HEK293 (cell line): ENCODE measurements around the gene CEP68.

Source experiments
- CTCF ChIA-PET: fragments of 350-600 bp; formaldehyde crosslinking; extraction: SDS; loops from one replicate; lab custom pipeline; 2021; ENCODE audit warnings: antibody characterized with exemption; lab: Yijun Ruan, JAX
- POLR2A ChIA-PET: fragments of 300-600 bp; formaldehyde crosslinking; extraction: SDS; loops from one replicate; lab custom pipeline; 2020; ENCODE audit warnings: antibody characterized with exemption, inconsistent platforms; lab: Yijun Ruan, JAX
- H3K27ac ChIP-seq: fragments of 200-500 bp; sonication (Bioruptor generic); 2 replicates; pipeline ENCODE4 v1.5.1; 2014; ENCODE audit warnings: low read depth, low read length, control low read depth, inconsistent platforms; ENCODE audit errors: extremely low read depth
- H3K36me3 ChIP-seq, 2 experiments: fragments of 200-500 bp in 1 of 2; sonication (Bioruptor generic) in 1 of 2; 1 replicate in 1 of 2; 2 replicates in 1 of 2; pipeline ENCODE4 v1.5.1; 2014 to 2017; ENCODE audit warnings: inconsistent platforms in 2 of 2, low read length in 2 of 2; ENCODE audit not compliant: control insufficient read depth in 2 of 2, insufficient read depth in 1 of 2
- H3K4me1 ChIP-seq: fragments of 200-500 bp; sonication (Bioruptor generic); 2 replicates; pipeline ENCODE4 v1.5.1; 2014; ENCODE audit warnings: mild to moderate bottlenecking, low read length, inconsistent platforms; ENCODE audit not compliant: control insufficient read depth, insufficient read depth
- H3K4me3 ChIP-seq: 2 replicates; pipeline ENCODE4 v1.5.1; 2011; ENCODE audit warnings: low read depth, mild to moderate bottlenecking, control low read depth, low read length, moderate library complexity
- H3K9me3 ChIP-seq: fragments of 200-500 bp; sonication (Bioruptor generic); 2 replicates; pipeline ENCODE4 v1.5.1; 2014; ENCODE audit warnings: low read depth, low read length, inconsistent platforms; ENCODE audit not compliant: control insufficient read depth, insufficient read depth
- BCL11B ChIP-seq: fragments of 450-650 bp; formaldehyde crosslinking; IDR thresholded peaks from 2 replicates; pipeline ENCODE4 v1.5.1; 2016; ENCODE audit warnings: low read depth, missing biosample characterization, missing genetic modification characterization
- BCL6B ChIP-seq: fragments of 450-650 bp; formaldehyde crosslinking; IDR thresholded peaks from 2 replicates; pipeline ENCODE4 v1.5.1; 2017; ENCODE audit warnings: missing biosample characterization, missing genetic modification characterization
- HIC1 ChIP-seq: fragments of 450-650 bp; formaldehyde crosslinking; IDR thresholded peaks from 2 replicates; pipeline ENCODE4 v1.5.1; 2016; ENCODE audit warnings: missing biosample characterization, missing genetic modification characterization
- PRDM10 ChIP-seq: fragments of 450-650 bp; formaldehyde crosslinking; IDR thresholded peaks from 2 replicates; pipeline ENCODE4 v1.5.1; 2016; ENCODE audit warnings: missing biosample characterization, missing genetic modification characterization
- PRDM6 ChIP-seq: fragments of 450-650 bp; formaldehyde crosslinking; IDR thresholded peaks from 2 replicates; pipeline ENCODE4 v1.5.1; 2017; ENCODE audit warnings: missing biosample characterization, missing genetic modification characterization
- REPIN1 ChIP-seq: fragments of 450-650 bp; formaldehyde crosslinking; IDR thresholded peaks from 2 replicates; pipeline ENCODE4 v1.5.1; 2017; ENCODE audit warnings: missing biosample characterization, missing genetic modification characterization, low read depth
- SCRT1 ChIP-seq: fragments of 450-650 bp; formaldehyde crosslinking; IDR thresholded peaks from 2 replicates; pipeline ENCODE4 v1.5.1; 2016; ENCODE audit warnings: missing biosample characterization, missing genetic modification characterization, borderline replicate concordance
- SCRT2 ChIP-seq: fragments of 450-650 bp; formaldehyde crosslinking; IDR thresholded peaks from 2 replicates; pipeline ENCODE4 v1.5.1; 2016; ENCODE audit warnings: missing biosample characterization, missing genetic modification characterization
- TSHZ1 ChIP-seq: fragments of 450-650 bp; formaldehyde crosslinking; IDR thresholded peaks from 2 replicates; pipeline ENCODE4 v1.5.1; 2016; ENCODE audit warnings: missing biosample characterization, missing genetic modification characterization, borderline replicate concordance
- ZNF148 ChIP-seq: fragments of 450-650 bp; formaldehyde crosslinking; IDR thresholded peaks from 2 replicates; pipeline ENCODE4 v1.5.0; 2017; ENCODE audit warnings: missing biosample characterization, missing genetic modification characterization, borderline replicate concordance
- ZNF16 ChIP-seq: fragments of 450-650 bp; formaldehyde crosslinking; IDR thresholded peaks from 2 replicates; pipeline ENCODE4 v1.5.1; 2016; ENCODE audit warnings: low read depth, missing biosample characterization, missing genetic modification characterization
- ZNF280C ChIP-seq: fragments of 450-650 bp; formaldehyde crosslinking; IDR thresholded peaks from 2 replicates; pipeline ENCODE4 v1.5.1; 2016; ENCODE audit warnings: missing biosample characterization, missing genetic modification characterization
- ZNF510 ChIP-seq: fragments of 450-650 bp; formaldehyde crosslinking; IDR thresholded peaks from 2 replicates; pipeline ENCODE4 v1.5.1; 2018; ENCODE audit warnings: mild to moderate bottlenecking, missing genetic modification characterization, missing biosample characterization; ENCODE audit not compliant: insufficient replicate concordance
- ZNF843 ChIP-seq: fragments of 450-650 bp; formaldehyde crosslinking; IDR thresholded peaks from 2 replicates; pipeline ENCODE4 v1.5.1; 2016; ENCODE audit warnings: missing biosample characterization, missing genetic modification characterization
- ZSCAN16 ChIP-seq: fragments of 450-650 bp; formaldehyde crosslinking; IDR thresholded peaks from 2 replicates; pipeline ENCODE4 v1.5.1; 2016; ENCODE audit warnings: missing biosample characterization, missing genetic modification characterization
- ZSCAN4 ChIP-seq: fragments of 450-650 bp; formaldehyde crosslinking; IDR thresholded peaks from 2 replicates; pipeline ENCODE4 v1.5.1; 2017; ENCODE audit warnings: missing biosample characterization, missing genetic modification characterization

The CEP68 gene

GRCh38 chr2:65017335-65017734 is 38.9 kb upstream of the CEP68 start:
- ChIA-PET POLR2A (interaction anchor here (0.7 kb wide), 1 partner anchor 860 kb away, joined by 8 read pairs; no protein-coding TSS in a partner anchor), CTCF (interaction anchor here (0.6 to 1.7 kb wide), 2 partner anchors 21 to 23 kb away, joined by 3 to 4 read pairs; no protein-coding TSS in a partner anchor)
- H3K36me3 ChIP-seq, result peaks cover 3 to 62% of the 10 kb centered on the region in 2 experiments; a peak in 2 of 3 replicates
- no peak overlapping the region for H3K27ac ChIP-seq
- no peak overlapping the region for H3K4me3 ChIP-seq
- H3K9me3 ChIP-seq, result no peaks in the 10 kb centered on the region
- H3K4me1 ChIP-seq, result 0 out of 2 replicates have a peak, but pooled peaks cover 2% of the 10 kb centered on the region
- TF ChIP-seq HIC1, result no peak
- TF ChIP-seq PRDM10 (tag by site-specific recombination), result no peak
- no peak for TF ChIP-seq BCL11B (tag by site-specific recombination)
- TF ChIP-seq BCL6B (tag by site-specific recombination), result no peak
- no peak for TF ChIP-seq ZSCAN16
- no peak for TF ChIP-seq REPIN1 (tag by site-specific recombination)
- no peak for TF ChIP-seq ZNF843 (tag by site-specific recombination)
- TF ChIP-seq ZNF280C (tag by site-specific recombination), result no peak
- TF ChIP-seq SCRT2, result no peak
- TF ChIP-seq SCRT1 (tag by site-specific recombination), result no peak
- no peak for TF ChIP-seq PRDM6 (tag by site-specific recombination)
- TF ChIP-seq ZNF16, result no peak
- no peak for TF ChIP-seq ZNF148
- no peak for TF ChIP-seq TSHZ1 (tag by site-specific recombination)
- TF ChIP-seq ZSCAN4 (tag by site-specific recombination), result no peak
- TF ChIP-seq ZNF510 (tag by site-specific recombination), result no peak
